GM19099 (cell line): Measurements from ENCODE around the gene RPTOR.
A peak's percentile ranks its signal among the peaks of the same experiment; 100 is the strongest.

Experiments
- POLR2A ChIP-seq: IDR thresholded peaks from 3 replicates; pipeline ENCODE4 v1.6.1; 2011; ENCODE audit warnings: low read depth; ENCODE audit not compliant: insufficient read length; ENCODE audit errors: extremely low read depth

The RPTOR gene

GRCh38 chr17:80544655-80545498 is at the start of gene RPTOR:
RPTOR (plus strand) TSS chr17:80544838; CDS start chr17:80545630, 792 bp downstream.
- peak; percentile 74 for TF ChIP-seq POLR2A

GRCh38 chr17:80497726-80498241 is 46.9 kb upstream of the RPTOR start:
- no peak for TF ChIP-seq POLR2A

- no peak for TF ChIP-seq POLR2A
Observed at GRCh38 chr17:80498242-80498919, 46.3 kb upstream of the RPTOR start.

DNA sequence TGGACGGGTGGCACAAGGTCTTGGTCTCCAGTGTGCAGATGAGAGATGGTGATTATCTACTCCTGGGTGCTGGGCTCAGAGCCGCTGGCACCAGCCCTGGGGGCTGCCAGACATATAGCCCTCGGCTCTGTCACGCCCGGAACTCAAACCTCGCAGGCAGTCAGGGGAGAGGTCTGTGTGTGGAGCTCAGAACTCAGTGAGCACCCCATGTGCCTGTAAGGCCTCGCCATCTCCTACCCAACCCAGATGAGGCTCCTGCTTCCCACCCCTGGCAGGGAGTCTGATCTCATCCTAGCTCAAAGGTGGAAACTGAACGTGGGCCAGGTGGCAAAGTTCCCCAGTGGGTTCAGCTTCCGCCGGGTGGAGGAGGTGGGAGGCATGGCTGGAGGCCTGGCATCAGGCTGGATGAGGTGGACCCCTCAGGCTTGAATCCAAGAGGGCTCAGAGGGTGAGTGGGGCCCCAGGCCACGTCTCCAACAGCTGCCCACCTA is 45.7 kb upstream of the RPTOR start:
- TF ChIP-seq POLR2A: no peak

DNA sequence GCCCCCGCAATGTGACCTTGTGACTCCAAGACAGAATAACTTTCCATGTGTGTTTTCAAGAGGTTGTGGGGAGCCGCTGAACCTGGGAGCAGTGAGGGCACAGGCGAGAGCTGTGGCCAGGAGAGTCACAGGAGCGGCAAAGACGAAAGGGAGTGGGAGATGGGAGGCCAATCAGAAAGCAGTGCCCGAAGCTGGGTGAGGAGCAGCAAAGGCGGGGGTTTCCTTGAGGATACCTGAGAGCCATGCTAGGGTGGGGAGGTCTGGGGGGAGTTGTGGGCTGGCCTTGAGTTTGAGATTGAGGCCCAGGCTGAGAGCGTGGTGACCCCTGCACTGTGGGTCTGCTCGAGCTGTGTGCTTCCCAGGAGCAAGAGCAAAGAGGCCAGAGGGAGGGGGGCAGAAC is 45.1 kb upstream of the RPTOR start:
- no peak for TF ChIP-seq POLR2A

DNA sequence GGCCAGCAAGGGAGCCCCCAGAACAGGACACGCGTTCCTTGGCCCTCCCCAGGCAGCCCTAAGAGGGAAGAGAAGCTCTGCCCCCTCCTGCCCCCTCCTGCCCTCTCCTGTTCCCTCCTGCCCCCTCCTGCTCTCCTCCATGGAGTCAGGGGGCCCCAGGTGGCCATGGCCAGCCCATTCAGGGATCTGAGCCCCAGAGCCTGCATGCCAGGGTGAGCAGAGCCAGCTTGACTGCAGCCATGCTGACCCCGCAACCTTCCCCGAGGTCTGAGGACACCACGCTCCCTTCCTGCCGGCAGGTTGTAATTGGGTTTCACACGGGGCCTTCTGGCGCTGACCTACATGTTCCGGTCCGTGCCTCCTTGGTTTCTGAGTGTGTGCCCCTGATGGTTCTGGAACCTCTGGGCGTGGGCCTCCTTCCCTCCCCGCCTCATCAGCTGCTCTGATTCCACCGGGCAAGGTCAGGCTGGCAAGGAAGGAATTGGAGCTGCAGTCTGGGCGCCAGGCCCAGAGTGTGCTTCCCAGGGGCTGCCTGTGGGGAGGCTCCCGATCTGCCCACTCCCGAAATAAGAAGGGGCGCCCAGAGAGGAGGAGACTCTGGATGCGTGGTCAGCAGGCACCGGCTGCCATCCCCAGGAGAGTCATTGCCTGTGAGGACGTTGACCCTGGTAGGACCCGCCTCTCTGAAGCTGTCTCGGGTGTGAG is 44.5 kb upstream of the RPTOR start:
- TF ChIP-seq POLR2A: no peak

GRCh38 chr17:80501741-80502577 is 42.7 kb upstream of the RPTOR start:
- no peak for TF ChIP-seq POLR2A

DNA sequence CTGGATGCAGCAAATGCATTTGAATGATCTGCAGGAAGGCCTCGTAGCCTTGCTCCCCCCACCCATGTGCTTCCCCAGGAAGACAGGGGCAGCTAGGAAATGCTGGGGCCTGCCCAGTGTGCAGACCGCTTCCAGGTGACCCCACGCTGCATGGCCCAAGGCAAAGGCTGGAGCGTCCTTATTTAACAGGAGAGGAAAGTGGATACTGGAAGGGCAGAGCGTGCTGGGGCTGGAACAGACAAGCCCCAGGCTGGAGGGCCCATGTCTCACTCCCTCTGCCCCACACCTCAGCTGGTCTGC is 42.1 kb upstream of the RPTOR start:
- TF ChIP-seq POLR2A: no peak

GRCh38 chr17:80503031-80503430 is 41.6 kb upstream of the RPTOR start:
- TF ChIP-seq POLR2A: no peak

DNA sequence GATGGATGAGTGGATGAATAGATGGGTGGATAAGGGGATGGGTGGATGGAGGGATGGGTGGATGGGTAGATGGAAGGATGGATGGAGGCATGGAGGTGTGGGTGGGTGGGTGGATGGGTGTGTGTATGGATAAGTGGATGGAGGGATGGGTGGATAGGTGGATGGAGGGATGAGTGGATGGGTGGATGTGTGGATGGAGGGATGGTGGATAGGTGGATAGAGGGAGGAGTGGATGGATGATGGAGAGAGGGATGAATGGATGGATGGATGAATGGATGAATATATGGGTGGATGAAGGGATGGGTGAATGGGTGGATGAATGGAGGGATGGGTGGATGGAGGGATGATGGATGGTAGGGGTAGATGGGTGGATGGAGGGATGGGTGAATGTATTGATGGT is 40.7 kb upstream of the RPTOR start:
- no peak for TF ChIP-seq POLR2A

- TF ChIP-seq POLR2A: no peak
Observed at GRCh38 chr17:80504686-80505413, 39.8 kb upstream of the RPTOR start.

- no peak for TF ChIP-seq POLR2A
Observed at GRCh38 chr17:80507965-80508364, 36.7 kb upstream of the RPTOR start.

DNA sequence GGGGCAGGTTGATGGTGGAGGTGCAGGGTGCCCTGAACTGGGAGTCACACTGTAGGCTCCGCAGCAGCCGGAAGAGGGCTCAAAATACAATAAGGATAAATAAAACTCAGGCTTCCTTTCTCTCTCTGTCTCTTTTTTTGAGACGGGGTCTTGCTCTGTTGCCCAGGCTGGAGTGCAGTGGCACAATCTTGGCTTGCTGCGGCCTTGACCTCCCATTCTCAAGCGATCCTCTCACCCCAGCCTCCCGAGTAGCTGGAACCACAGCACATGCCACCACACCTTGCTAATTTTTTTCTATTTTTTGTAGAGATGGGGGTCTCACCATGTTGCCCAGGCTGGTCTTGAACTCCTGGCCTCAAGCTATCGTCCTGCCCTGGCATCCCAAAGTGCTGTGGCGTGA is 35.3 kb upstream of the RPTOR start:
- TF ChIP-seq POLR2A: no peak

- no peak for TF ChIP-seq POLR2A
Observed at GRCh38 chr17:80510132-80510531, 34.5 kb upstream of the RPTOR start.
